LHCN-M2 (cell line): ENCODE measurements around the gene TNRC6C. TPM values are rescaled to one million over a fixed set of nuclear protein-coding genes. Genes with fewer than 3 reads are reported as not detected.

Source experiments
- DNase-seq: peaks from one replicate; pipeline ENCODE4 v3.0.0-alpha.2; 2012; ENCODE audit warnings: low read depth
- total RNA-seq: library from RNA; depleted of rRNA; stranded (reverse); fragments of >200 nt; gene quantifications from 2 replicates; pipeline ENCODE4 v1.2.3, GENCODE V29; 2014; rRNA removed

TNRC6C gene
- total RNA-seq, 1 experiment from 2014 or later = 2.4 TPM

DNA sequence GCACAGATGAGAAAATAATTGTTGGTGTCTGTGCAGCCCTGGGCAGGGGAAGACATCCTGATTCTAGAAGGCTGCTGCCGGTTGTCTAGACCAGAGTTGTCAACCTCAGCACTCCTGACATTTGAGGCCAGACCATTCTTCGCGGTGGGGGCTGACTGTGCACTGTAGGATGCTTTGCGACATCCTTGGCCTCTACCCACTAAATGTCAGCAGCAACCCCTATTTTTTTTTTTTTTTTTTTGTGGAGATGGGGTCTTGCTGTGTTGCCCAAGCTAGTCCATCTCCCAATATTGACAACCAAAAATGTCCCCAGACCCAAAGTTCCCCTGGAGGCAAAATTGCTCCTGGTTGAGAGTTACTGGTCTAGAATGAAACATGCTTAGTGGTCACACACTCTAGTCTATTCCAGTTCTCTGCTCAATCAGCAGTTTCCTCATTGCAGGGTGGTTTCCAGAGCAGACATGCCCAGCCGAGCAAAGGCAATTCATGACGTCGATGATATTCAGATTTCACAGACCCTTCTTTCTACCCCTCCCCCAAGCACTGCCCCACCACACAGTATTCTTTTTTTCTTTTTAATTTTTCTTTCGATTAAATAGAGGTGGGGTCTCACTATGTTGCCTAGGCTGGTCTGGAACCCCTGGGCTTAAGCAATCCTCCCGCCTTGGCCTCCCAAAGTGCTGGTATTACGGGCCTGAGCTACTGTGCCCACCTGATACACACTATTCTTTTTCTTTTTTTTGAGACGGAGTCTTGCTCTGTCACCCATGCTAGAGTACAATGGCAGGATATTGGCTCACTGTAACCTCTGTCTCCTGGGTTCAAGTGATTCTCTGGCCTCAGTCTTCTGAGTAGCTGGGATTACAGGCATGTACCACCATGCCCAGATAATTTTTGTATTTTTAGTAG lies 196.7 kb downstream of the TNRC6C start:
- no peak for DNase-seq

Other genes with a start within 250 kb of the TNRC6C start
- 0.11 TPM in 1 of 2 replicates, not detected in the other for gene TMC6, start 170.1 kb downstream of the TNRC6C start, total RNA-seq
- not detected in 2 replicates for gene TMC8, start 172.1 kb downstream of the TNRC6C start, total RNA-seq
- not detected in 2 replicates for gene C17orf99, start 187.7 kb downstream of the TNRC6C start, total RNA-seq
- gene SYNGR2, start 209.9 kb downstream of the TNRC6C start, total RNA-seq = 0.45 and 1.6 TPM in 2 replicates
- 179 and 198 TPM in 2 replicates for gene TK1, start 228.3 kb downstream of the TNRC6C start, total RNA-seq
- 25.6 and 34.7 TPM in 2 replicates for gene AFMID, start 228.7 kb downstream of the TNRC6C start, total RNA-seq